ENCODE measurements around the gene SRP9.

The SRP9 gene

DNA sequence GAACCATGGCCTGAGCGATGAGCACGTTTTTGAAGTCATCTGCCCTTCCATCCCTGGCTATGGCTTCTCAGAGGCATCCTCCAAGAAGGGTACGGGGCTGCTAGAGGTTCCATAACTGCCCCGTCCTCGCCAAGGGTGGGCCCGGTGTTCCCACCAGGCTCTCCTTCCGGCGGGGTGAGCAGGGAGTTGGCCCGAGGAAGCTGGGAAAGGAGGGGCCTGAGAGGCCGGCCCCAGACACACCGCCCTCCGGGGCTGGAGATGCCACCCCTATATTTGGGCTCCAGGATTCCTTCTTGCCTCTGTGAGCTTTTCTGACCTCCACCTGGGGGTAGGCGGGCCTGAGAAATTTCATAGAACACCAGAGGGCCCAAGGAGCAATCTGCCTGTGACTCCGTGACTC is 61.2 kb downstream of the SRP9 start:
- DNase-seq (ENCODE audit: low read depth in 3 of 3): no peak

Data from stimulated activated CD4-positive, alpha-beta T cell treated with anti-CD3 and anti-CD28 coated beads, TNF-alpha, amount 100 ng/mL, for 24 hours (primary cell).